GM20431 (cell line): ENCODE data around the gene IL12RB1.
"Not testable (repeated sequence)": the region's sequence is repeated elsewhere in the genome, so short reads cannot be mapped to it uniquely, and the experiment has no call there.

Experiments used
- in situ Hi-C: fragments of 300-500 bp; cut with MseI, MboI; formaldehyde crosslinking; loops from one replicate; pipeline ENCODE4 v1.15.0; 2020; ENCODE audit warnings: low sequenced_read_pairs; ENCODE audit not compliant: unreplicated experiment

IL12RB1 gene

DNA sequence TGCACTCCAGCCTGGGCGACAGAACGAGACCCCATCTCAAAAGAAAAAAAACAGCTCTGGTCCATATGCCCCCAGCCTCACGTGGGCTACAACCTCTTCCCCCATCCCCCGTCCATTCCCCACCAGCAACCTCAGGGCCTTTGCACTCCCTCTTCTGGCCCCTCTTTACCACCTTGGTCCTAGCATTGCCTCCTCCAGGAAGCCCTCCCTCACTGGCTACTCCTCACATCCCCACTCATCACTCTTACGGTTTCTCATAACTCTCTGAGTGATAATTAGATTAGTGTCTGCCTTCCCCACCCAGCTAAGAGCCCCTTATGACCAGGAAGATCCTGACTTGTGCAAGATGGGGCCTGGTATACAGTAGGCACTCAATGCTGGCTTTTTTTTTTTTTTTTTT lies 30.8 kb downstream of the IL12RB1 start:
- in situ Hi-C loops: loop anchor here (5.0 to 10.0 kb wide), 2 partner anchors 54 to 101 kb away; no protein-coding TSS in a partner anchor

DNA sequence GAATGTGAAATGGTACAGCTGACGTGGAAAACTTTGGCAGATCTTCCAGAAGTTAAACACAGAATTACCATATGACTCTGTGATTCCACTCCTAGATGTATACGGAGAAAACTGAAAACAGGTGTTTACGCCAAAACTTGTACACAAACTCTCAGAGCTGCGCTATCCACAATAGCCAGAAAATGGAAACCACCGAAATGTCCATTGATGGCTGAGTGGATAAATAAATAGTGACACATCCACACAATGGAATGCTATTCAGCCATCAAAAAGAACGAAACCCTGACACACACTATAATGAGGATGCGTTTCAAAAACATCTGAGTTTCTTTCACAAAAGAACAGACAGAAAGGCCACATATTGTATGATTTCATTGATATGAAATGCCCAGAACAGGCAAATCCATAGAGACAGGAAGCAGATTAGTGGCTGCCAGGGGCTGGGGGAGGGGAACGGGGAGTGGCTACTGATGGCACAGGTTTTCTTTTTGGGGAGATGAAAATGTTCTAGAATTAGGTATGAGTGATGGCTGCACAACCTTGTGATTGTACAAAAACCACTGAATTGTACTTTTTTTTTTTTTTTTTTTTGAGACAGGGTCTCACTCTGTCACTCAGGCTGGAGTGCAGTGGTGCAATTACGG lies 33.0 kb downstream of the IL12RB1 start:
- in situ Hi-C loops: loop anchor here (10.0 kb wide), 1 partner anchor 99 kb away; no protein-coding TSS in a partner anchor

DNA sequence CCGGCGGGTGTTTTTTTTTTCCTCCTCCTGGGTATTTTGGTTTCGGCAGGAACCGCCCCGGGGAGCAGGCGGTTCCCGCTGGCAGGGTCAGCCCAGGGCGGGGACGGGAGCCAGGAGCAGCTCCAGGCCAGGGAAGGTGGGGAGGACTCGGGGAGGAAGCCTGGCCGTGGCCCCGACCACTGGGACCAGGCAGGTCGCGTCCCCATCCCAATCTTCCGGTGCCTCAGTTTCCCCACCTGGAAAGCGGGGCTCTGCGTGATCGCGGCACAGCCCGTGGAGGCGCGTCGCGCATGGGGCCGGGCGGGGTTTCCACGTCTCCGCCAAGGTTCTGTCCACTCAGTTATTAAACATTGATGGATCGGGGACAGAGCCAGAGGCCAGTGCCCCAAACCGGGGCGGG lies 34.8 kb downstream of the IL12RB1 start:
- in situ Hi-C loops: loop anchor here (10.0 kb wide), 1 partner anchor 97 kb away; no protein-coding TSS in a partner anchor

DNA sequence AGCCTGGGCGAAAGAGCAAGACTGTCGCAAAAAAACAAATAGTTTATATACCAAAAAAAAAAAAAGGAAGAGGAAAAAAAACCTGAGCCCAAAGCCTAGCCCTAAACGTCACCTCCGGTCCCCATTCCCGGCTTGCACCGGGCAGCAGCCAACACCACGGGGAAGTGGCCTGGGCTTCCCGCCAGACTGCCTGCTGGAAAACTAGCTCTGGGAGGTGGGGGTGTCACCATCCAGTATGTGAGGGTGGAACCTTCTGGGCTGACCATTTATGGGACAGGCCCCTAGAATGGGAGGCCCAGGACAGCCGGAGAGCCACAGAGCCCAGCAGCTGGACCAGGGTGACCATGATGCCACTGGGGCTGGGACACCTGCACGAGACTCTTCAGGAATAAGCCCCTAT lies 37.3 kb downstream of the IL12RB1 start:
- in situ Hi-C loops: no loop called here

DNA sequence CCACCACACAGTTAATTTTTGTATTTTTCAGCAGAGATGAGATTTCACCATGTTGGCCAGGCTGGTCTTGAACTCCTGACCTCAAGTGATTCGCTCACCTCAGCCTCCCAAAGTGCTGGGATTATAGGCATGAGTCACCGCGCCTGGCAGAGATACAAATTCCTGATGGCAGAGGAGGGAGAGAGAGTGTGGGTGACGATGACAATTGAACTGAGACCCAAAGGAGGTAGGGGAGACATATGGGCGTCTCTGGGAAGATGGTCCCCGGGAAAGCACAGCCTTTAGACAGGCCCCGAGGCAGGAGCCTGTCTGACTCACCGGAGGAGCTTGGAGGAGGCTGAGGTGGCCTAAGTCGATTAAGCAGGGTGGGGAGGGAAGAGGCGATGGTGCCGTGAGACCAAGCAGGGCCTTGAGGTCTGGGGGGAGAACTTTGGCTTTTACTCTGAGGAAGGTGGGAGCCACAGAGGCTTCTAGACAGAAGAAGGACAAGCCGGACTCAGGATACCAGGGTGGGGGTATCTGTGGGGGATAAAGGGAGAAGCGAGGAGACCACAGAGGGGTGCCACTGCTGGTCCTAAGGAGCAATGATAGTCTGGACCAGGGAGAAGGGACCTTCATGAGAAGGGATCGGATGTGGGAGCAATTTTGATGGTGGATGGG lies 40.5 kb downstream of the IL12RB1 start:
- in situ Hi-C loops: no loop called here

DNA sequence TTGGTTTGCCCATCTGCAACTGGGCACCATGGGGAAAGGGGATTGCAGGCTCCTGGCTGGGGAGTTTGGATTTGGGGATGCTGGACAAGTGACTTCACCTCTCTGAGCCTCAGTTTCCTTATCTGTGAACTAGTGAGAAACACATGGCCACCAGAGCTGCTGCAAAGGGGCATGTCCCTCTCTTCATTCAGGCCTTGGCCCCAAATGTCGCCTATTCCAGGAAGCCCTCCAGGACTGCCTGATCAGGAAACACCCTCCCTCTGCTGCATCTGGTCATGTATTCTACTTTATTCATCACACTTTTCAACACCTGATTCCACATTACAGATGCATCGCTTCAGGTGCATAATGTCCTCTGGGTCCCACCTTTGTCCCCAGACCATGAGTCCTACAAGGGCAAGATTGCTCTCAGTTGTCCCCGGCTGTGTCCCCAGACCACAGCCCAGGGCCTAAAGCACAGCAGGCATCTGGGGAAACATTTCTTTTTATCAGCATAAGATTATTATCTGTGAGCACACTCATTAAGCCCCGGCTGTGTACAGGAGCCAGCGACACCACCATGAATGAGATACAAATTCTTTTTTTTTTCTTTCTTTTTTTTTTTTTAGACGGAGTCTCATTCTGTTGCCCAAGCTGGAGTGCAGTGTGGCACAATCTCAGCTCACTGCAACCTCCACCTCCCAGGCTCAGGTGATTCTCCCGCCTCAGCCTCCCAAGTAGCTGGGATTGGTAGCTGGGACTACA lies 41.3 kb downstream of the IL12RB1 start:
- in situ Hi-C loops: no loop called here

DNA sequence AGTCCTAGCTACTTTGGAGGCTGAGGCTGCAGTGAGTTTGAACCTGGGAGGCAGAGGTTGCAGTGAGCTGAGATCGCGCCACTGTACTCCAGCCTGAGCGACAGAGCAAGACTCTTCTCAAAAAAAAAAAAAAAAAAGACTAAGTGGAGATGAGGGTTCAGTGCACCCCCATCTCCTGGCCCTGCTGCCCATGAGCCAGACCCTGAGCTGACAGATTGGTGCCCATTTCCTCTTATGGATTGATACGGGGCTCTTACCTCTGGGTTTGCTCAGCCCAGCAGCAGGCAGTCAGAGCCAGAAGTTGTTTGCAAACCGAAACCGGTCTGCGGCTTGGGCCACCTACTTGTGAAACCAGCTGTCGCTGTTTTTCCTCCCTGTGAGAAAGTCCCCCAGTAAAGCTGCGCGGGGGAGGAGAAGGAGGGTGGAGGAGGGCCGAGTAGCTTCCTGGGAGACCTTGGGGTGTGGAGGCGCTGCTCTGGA lies 41.9 kb downstream of the IL12RB1 start:
- in situ Hi-C loops: no loop called here

DNA sequence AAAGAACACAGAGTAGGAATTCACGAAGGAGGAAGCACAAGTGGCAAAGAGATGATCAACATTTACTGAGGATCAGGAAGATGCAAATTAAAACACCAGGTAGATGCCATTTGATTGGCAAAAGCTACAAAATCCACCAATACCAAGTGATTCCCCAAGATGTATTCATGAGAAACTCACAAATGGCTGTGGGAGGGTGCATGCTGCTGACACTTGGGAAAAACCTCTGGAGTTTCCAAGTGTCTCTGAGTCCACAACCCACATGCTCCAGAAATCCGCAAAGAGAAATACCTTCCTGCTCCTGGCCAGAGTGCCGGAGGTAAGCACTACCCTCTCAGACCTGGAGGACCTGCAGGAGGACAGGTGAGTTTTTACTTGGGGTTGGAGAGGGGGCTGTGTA lies 43.1 kb downstream of the IL12RB1 start:
- in situ Hi-C loops: no loop called here

DNA sequence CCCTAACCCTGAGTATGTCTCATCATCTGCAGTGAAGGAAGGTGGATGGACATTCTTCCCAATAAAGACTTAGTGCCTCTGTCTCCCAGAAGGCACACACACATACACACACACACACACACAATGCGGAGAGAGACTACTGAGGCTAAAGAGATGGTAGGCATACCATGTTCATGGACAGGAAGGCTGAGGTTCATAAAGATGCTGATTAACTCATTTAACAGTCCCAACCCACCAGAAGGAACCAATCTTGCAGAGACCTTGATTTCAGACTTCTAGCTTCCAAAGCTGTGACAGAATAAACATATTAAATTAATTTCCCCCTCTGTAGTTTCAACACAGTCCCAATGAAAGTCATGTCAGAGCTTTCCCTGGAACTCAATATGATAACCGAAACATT lies 45.7 kb downstream of the IL12RB1 start:
- in situ Hi-C loops: no loop called here

DNA sequence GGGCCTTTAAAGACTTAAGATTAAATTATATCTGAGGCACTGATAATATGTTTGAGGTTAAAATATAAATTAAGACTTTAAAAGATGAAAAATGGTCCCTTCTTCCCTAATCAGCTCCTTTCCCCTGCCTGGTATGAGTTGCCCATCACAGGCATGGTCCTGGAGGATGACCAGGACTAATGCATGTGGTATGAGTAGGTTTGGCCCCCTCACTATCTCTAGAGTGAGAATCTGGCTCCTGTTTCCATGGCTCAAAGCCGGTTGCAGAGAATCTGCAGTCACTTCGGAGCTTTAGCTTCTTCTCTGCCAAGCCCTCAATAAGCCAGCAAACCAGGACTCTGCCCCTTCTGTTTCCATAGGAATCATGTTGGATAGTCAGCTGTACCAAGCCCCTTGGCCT lies 54.6 kb downstream of the IL12RB1 start:
- in situ Hi-C loops: not testable (repeated sequence)

DNA sequence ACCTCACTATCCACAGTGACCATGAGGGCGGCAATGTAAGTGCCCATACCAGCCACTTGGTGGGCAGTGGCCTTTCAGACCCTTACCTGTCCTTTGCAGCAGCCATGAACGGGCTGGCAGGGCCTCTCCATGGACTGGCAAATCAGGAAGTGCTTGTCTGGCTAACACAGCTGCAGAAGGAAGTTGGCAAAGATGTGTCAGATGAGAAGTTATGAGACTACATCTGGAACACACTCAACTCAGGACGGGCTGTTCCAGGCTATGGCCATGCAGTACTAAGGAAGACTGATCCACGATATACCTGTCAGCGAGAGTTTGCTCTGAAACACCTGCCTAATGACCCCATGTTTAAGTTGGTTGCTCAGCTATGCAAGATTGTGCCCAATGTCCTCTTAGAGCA lies 55.3 kb downstream of the IL12RB1 start:
- in situ Hi-C loops: not testable (repeated sequence)

DNA sequence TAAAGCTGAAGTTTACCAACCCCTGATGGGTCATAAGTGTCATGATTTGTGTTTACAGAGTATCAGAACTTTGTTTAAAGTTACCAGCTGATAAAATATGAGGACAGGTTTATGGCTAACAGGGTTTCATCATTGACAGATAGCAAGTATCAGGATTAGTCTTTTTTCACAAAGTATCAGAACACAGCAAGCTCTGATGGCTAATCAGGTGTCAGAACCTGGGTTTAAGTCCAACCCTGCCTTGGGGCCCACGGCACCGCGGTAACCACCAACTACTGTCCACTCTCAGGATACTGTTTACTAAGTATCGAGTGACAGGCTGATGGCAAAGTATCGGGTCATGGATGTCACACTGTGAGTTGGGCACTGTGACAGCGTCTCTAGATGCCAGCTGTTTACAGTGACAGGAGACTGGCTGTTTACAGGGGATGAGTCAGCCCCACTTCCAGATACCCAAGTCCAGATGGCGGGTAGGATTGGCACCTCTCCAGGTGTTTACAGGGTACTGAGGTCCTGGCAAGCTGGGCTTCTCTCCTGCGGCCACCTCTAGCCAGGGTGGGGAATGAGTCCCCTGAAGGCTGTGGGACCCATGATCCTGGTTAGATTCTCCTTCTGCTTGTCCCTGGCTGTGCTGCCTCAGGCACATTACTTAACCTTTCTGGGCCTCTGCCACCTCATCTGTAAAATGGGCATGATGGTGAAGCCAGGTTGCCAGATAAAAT lies 57.0 kb downstream of the IL12RB1 start:
- in situ Hi-C loops: no loop called here

DNA sequence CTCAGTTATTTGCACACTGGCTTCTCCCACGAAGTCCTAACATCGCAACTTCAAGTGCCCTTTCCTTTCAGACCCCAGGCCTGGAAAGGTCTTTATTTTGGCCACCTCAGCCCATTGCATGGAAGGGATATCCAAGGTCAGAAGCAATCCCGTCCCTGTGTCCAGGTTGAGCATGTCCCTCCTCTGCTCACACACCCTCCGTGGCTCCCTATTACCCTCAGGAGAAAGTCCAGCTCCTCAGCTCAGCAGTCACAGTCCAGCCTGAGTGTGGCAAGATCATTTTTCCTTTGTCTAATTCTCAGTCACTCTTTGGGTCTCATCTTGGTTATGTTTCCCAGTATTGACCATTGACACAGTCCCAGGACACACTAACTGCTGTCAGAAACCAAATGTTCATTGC lies 59.6 kb downstream of the IL12RB1 start:
- in situ Hi-C loops: no loop called here

DNA sequence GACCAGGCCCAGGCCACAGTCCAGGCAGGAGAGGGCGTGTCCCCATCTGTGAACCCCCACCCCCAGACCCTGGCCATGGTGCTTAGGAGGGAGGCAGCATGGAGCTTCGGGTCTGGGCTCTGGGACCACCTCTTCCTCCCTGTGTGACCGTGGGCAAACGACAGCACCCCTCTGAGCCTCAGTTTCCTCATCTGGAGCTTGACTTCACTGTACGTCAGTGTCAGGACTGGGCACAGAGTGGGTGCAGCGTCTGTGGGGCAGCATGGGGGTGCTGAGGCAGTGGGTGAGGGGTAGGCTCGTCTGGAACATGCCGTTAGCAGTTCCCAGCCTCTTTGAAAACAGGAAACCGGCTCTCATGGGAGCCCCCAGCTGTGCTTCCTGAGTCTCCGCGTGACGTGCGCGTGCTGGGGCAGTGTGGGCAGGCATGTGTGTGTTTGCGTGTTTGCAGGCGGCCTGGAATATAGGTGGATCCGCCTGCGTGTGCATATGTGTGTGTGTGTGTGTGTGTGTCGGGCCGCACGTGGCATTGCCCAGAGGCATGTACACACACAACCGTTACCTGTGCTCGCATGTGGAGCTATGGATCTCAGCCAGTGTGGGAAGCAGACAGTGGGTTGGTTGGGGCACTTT lies 63.0 kb downstream of the IL12RB1 start:
- in situ Hi-C loops: no loop called here

DNA sequence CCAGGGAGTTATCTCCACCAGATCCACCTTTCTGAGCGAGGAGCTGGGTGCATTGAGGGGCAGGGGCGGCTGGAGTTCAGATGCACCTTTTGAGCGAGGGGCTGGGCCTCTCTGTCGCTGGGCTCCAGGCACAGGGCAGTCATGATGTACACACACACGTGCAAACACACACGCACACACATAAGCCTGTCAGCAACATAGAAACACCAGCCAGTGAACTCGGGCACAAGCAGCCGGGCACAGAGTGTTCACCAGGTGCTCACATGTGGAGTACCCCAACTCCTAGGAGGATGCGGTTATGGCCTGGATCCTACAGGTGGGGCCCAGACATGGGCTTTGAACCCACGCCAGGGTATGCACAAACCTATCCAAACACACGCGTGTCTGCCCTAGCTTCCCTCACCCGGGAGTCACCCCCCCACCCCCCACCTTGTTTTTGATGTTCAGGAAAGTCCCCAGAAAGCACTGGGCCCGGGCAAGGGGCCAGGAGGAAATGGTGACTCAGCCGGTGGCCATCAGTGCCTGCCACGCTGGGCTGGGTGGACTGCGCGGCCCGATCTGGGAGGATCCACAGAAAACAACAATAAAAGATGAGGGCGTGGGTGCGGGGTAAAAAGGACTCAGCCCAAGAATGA lies 65.5 kb downstream of the IL12RB1 start:
- in situ Hi-C loops: no loop called here

DNA sequence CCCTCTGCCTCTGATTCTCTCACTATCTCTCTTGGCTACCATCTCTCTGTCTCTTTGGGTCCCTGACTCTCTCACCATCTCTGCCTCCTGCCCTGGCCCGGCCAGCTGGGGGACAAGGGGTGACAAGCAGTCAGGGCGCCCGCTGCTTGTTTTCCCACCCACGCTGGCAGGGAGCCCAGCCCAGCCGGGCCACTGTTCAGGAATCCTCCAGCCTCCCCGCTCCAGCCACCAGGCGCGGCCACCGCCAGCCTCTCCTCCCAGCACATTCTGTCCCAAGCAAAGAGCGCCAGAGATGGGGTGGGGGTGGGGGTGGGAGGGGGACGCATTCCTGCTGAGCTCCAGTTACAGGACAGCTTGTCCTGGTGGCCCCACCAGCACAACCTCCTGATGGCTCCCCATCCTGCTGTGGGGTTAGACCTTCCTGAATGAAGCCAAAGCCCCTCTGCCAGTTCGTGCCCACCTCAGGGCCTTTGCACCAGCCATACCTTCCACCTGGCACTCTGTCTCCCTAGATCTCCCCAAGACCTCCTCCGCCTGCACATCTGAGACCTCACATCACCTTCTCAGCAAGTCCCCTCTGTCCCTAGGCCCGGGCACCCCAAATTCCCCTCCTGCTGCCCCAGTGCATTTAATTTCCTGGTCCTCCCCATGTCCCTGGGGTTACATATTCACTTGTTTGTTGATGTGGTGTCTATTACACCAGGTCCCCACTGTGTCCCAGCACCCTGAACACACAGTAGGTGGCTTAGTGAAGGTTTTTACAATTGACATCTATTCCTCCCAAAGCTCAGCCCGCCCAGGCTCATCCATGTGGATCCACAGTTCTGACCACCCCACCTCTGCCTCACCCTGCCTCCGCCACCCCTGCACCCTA lies 66.3 kb downstream of the IL12RB1 start:
- in situ Hi-C loops: no loop called here

DNA sequence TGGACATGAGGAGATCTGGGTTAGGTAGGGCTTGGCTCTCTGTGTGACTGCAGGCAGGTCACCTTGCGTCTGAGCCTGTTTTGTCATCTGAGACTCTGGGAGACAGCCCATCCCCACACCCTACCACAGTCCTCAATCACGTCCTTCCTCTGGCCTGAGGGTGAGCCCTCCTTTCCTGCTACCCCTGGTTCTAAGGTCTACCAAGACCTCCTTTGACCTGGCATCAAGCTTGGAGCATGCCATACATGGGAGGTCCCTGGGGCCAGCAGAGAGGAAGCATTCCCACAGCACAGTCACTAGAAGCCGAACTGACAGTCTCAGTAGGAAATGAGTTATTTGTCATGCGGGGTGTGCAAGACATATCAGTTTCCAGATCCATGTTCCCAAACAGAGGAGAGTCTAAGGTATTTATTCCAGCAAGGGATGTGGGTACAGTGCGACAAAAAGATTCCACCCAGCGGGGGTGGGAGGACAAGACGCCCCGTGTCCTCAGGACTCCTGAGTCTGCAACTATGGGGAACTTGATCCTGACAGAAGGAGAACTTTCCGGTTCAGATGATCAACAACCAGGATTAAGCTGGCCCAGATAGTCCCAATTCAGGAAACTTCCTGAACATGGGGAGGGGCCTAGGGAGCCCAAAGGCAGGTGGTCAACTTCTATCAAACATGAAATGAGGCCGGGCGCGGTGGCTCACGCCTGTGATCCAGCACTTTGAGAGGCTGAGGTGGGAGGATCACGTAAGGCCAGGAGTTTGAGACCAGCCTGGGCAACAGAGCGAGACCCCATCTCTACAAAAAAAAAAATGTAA lies 69.3 kb downstream of the IL12RB1 start:
- in situ Hi-C loops: no loop called here
